HG02642 (cell line): ENCODE results near the gene NAALAD2.
"Not testable (repeated sequence)": the region's sequence is repeated elsewhere in the genome, so short reads cannot be mapped to it uniquely, and the experiment has no call there.

Experiments
- ATAC-seq: cut with Tn5 transposase; IDR thresholded peaks from one replicate; pipeline ENCODE4 v1.9.1; 2021; ENCODE audit warnings: mild to moderate bottlenecking; ENCODE audit not compliant: unreplicated experiment, poor library complexity

Gene NAALAD2

DNA sequence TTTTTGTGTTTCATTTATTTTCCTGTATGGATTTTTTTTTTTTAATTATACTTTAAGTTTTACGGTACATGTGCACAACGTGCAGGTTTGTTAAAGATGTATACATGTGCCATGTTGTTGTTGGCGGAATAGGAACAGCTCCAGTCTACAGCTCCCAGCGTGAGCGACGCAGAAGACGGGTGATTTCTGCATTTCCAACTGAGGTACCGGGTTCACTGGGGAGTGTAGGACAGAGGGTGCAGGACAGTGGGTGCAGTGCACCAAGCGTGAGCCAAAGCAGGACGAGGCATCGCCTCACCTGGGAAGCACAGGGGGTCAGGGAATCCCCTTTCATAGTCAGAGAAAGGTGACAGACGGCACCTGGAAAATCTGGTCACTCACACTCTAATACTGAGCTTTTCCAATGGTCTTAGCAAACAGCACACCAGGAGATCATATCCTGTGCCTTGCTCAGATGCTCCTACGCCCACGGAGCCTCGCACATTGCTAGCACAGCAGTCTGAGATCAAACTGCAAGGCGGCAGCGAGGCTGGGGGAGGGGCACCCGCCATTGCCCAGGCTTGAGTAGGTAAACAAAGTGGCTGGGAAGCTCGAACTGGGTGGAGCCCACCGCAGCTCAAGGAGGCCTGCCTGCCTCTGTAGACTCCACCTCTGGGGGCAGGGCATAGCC lies 105.6 kb downstream of the NAALAD2 start:
- ATAC-seq: not testable (repeated sequence)

DNA sequence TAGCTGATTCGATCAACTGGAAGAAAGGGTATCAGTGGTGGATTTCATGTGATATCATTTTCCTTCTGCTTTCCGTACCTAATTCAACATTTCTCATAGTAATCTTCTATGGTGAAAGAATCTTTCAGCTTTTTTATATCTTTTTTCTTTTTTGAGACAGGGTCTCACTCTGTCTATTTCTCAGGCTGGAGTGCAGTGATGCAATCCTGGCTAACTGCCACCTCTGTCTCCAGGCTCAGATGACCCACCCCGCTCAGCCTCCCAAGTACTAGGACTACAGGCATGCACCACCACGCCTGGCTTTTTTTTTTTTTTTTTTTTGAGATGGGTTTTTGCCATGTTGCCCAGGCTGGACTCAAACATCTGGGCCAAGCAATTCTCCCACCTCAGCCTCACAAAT lies 107.0 kb downstream of the NAALAD2 start:
- ATAC-seq: no peak
